ENCODE data around the gene INAFM2.

The INAFM2 gene

DNA sequence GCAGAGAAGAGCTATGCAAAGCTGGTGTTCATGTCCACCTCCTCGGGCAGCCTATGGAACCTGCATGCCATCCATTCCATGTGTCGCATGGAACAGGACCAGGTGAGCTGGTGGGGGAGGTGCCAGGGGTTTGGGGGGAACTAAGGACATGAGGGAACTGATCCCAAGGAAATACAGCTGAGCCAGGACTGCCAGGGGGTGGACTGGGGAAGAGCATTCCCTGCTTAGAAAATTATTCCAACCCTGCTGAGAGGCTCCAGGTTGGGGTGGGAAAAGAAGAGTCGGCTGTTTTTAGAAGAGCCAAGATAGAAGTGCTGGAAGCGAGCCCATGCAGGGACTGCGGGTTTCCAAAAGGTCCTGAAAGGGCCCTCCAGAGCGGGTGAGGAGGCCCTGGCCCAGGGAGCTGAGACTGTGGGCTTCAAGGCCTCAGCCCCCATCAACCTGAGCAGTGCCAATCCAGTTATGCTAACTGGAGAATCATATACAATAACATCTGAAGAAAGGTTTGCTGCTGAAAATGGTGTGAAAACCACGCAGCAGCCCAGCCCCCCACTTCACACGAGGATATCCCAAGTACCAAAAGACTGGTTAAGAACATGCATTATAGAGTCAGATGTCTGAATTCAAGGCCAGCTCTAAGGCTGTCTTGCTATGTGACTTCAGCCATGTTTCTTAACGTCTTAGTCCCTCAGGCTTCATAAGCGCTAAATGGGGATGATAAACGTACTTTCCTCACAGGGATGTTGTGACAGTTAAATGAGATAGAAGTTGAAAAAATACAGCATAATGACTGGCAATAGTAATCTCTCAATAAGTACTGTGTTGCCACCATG is 42.3 kb downstream of the INAFM2 start:
- no peak for DNase-seq

DNA sequence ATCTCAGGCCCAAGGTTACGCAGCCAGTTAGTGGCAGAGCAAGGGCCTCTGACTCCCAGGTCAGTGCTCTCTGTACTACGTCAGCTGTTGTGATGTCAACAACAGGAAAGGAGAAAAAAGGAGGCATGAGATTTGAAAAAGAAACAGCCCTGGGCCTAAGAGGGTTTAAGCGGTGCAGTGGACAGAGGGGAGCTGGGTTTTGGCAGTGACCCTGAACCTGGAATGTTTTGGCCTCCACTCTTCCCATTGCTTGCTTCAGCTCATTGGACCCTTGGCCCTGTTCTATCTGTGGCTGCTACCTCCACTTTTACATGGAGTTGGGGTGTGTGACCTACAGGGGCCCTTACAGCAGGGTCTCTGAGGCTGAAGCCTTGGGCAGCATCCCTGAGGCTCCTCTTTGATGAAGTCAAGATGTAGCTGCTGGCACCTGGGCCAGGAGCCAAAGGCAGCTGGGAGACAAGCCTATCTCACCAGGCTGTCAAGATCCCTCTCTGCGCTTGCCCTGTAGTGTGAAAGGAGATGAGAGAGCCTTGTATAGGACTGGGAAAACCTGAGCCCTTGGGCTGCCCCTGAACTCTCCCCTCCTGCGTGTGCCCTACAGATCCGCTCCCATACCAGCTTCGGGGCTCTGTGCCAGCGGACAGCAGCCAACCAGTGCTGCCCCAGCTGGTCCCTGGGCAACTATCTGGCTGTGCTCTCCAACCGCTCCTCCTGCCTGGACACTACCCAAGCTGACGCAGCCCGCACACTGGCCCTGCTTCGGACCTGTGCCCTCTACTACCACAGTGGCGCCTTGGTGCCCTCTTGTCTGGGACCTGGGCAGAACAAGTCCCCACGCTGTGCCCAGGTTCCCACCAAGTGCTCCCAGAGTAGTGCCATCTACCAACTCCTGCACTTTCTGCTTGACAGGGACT is 43.2 kb downstream of the INAFM2 start:
- no peak for DNase-seq

DNA sequence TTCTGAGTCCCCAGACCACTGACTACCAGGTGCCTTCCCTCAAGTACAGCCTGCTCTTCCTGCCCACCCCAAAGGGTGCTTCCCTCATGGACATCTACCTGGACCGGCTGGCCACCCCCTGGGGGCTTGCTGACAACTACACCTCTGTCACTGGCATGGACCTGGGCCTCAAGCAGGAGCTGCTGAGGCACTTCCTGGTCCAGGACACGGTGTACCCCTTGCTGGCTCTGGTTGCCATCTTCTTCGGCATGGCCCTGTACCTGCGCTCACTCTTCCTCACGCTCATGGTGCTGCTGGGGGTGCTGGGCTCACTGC is 43.8 kb downstream of the INAFM2 start:
- DNase-seq, result no peak

DNA sequence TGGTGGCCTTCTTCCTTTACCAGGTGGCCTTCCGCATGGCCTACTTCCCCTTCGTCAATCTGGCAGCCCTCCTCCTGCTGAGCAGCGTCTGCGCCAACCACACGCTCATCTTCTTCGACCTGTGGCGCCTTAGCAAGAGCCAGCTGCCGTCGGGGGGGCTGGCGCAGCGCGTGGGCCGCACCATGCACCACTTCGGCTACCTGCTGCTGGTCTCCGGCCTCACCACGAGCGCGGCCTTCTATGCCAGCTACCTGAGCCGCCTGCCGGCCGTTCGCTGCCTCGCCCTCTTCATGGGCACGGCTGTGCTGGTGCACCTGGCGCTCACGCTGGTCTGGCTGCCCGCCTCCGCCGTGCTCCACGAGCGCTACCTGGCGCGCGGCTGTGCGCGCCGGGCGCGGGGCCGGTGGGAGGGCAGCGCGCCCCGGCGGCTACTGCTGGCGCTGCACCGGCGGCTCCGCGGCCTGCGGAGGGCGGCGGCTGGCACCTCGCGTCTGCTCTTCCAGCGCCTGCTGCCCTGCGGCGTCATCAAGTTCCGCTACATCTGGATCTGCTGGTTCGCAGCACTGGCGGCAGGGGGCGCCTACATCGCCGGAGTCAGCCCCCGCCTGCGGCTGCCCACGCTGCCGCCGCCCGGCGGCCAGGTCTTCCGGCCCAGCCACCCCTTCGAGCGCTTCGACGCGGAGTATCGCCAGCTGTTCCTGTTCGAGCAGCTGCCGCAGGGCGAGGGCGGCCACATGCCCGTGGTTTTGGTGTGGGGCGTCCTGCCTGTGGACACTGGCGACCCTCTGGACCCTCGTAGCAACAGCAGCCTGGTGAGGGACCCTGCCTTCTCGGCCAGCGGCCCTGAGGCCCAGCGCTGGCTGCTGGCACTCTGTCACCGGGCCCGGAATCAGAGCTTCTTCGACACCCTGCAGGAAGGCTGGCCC is 44.5 kb downstream of the INAFM2 start:
- peak; percentile 95 for DNase-seq

DNA sequence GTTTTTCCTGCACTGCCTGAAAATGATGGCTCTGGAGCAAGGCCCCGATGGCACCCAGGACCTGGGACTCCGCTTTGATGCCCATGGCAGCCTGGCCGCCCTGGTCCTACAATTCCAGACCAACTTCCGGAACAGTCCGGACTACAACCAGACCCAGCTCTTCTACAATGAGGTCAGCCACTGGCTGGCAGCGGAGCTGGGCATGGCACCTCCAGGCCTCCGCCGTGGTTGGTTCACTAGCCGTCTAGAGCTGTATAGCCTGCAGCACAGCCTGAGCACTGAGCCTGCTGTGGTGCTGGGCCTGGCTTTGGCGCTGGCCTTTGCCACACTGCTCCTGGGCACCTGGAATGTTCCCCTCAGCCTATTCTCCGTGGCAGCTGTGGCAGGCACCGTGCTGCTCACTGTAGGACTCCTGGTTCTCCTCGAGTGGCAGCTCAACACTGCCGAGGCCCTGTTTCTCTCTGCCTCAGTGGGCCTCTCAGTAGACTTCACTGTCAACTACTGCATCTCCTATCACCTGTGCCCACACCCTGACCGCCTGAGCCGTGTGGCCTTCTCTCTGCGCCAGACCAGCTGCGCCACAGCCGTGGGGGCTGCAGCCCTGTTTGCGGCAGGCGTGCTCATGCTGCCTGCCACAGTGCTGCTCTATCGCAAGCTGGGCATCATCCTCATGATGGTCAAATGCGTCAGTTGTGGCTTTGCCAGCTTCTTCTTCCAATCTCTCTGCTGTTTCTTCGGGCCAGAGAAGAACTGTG is 45.4 kb downstream of the INAFM2 start:
- DNase-seq, result no peak

DNA sequence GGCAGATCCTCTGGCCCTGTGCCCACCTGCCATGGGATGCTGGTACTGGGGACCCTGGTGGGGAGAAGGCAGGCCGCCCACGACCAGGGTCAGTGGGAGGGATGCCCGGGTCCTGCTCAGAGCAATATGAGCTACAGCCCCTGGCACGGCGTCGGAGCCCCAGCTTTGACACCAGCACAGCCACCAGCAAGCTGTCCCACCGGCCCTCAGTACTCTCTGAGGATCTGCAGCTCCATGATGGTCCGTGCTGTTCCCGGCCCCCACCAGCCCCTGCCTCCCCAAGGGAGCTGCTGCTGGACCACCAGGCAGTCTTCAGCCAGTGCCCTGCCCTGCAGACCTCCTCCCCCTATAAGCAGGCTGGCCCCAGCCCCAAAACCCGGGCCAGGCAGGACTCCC is 46.0 kb downstream of the INAFM2 start:
- peak; percentile 43 for DNase-seq

DNA sequence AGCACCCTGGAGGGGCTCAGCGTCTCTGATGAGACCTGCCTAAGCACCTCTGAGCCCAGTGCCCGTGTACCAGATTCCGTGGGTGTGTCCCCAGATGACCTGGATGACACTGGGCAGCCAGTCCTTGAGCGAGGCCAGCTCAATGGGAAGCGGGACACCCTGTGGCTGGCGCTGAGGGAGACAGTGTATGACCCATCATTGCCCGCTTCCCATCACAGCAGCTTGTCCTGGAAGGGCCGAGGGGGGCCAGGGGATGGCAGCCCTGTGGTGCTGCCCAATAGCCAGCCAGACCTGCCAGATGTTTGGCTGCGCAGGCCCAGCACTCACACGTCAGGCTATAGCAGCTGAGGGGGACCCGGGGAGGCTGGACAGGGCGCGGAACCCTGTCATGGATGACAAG is 46.5 kb downstream of the INAFM2 start:
- peak; percentile 40 for DNase-seq

DNA sequence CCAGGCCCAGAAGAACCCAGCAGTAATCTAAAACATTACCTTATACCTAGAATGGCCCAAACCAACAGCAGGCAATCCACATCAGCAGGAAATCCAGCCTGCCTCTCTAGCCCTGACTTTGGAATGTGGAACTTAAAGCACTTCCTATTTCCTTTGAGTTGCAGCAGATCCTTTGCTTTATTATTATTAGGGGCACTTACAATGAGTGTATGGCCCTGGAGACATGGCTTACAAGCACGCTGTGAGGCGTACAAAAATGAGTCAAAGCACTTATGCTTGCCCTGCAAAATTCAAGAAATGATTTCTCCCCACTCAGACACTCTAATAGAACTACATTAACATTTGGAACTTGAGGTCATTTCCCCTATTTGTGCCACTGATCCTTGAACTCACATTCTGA is 49.5 kb downstream of the INAFM2 start:
- no peak for DNase-seq
